ENCODE measurements around the gene ZBTB22.
A peak's percentile ranks its signal among the peaks of the same experiment; 100 is the strongest.

- TF ChIP-seq CTCF (IDR thresholded peaks at IDR 0.05 in 8 of 11, conservative IDR thresholded peaks at IDR 0.05 in 3 of 11) (peak in 1 of 11 experiments; percentile 7), POLR2A (IDR thresholded peaks at IDR 0.05) (no peak)
Observed at GRCh38 chr6:33313105-33313708, 4.3 kb downstream of the ZBTB22 start.
